GM23248 (cell line): ENCODE results near the gene SLC39A3. TPM values are rescaled to one million over a fixed set of nuclear protein-coding genes. Genes with fewer than 3 reads are reported as not detected.
A peak's percentile ranks its signal among the peaks of the same experiment; 100 is the strongest.

Experiments used
- DNase-seq: peaks from one replicate; pipeline ENCODE4 v3.0.0-alpha.2; 2015
- H2AFZ ChIP-seq: fragments of 200-600 bp; sonication (generic); 2 replicates; pipeline ENCODE4 v1.6.1; 2016; ENCODE audit warnings: antibody characterized with exemption
- H3F3A ChIP-seq: fragments of 200-600 bp; sonication (generic); 2 replicates; pipeline ENCODE4 v1.6.1; 2016; ENCODE audit warnings: mild to moderate bottlenecking, antibody characterized with exemption, mixed run types; ENCODE audit not compliant: insufficient read depth
- H3K27ac ChIP-seq: fragments of 200-600 bp; sonication (generic); 2 replicates; pipeline ENCODE4 v1.5.1; 2016; ENCODE audit warnings: mild to moderate bottlenecking
- H3K27me3 ChIP-seq: fragments of 200-600 bp; sonication (generic); replicated peaks from 2 replicates; pipeline ENCODE4 v1.6.1; 2016; ENCODE audit warnings: mild to moderate bottlenecking; ENCODE audit not compliant: insufficient read depth
- H3K36me3 ChIP-seq: fragments of 200-600 bp; sonication (generic); 2 replicates; pipeline ENCODE4 v1.6.1; 2016; ENCODE audit warnings: low read depth, mild to moderate bottlenecking
- H3K4me1 ChIP-seq: fragments of 200-600 bp; sonication (generic); 2 replicates; pipeline ENCODE4 v1.6.1; 2016; ENCODE audit warnings: mild to moderate bottlenecking; ENCODE audit not compliant: insufficient read depth
- H3K4me2 ChIP-seq: fragments of 200-600 bp; sonication (generic); one replicate; pipeline ENCODE4 v1.6.1; 2016; ENCODE audit warnings: mild to moderate bottlenecking; ENCODE audit not compliant: unreplicated experiment
- H3K4me3 ChIP-seq: fragments of 200-600 bp; sonication (generic); 2 replicates; pipeline ENCODE4 v1.5.1; 2016; ENCODE audit warnings: mild to moderate bottlenecking
- H3K79me2 ChIP-seq: fragments of 200-600 bp; sonication (generic); 2 replicates; pipeline ENCODE4 v1.6.1; 2016; ENCODE audit warnings: mild to moderate bottlenecking; ENCODE audit not compliant: insufficient read depth
- H3K9ac ChIP-seq: fragments of 200-600 bp; sonication (generic); 2 replicates; pipeline ENCODE4 v1.6.1; 2016; ENCODE audit warnings: mild to moderate bottlenecking
- H3K9me2 ChIP-seq: fragments of 200-600 bp; sonication (generic); 2 replicates; pipeline ENCODE4 v1.6.1; 2016; ENCODE audit warnings: mixed run types, mild to moderate bottlenecking, moderate library complexity; ENCODE audit not compliant: insufficient read depth
- H3K9me3 ChIP-seq: fragments of 200-600 bp; sonication (generic); one replicate; pipeline ENCODE4 v1.6.1; 2017; ENCODE audit warnings: low read depth
- H4K20me1 ChIP-seq: fragments of 200-600 bp; sonication (generic); 2 replicates; pipeline ENCODE4 v1.6.0; 2016; ENCODE audit not compliant: insufficient read depth
- EZH2 ChIP-seq: fragments of 200-600 bp; sonication (generic); IDR thresholded peaks from 2 replicates; pipeline ENCODE4 v1.6.1; 2018; ENCODE audit warnings: antibody characterized with exemption, mild to moderate bottlenecking; ENCODE audit not compliant: insufficient read depth, poor library complexity, severe bottlenecking
- EZH2phosphoT487 ChIP-seq: fragments of 200-600 bp; sonication (generic); IDR thresholded peaks from 2 replicates; pipeline ENCODE4 v1.6.1; 2018; ENCODE audit warnings: antibody characterized with exemption, moderate library complexity, mild to moderate bottlenecking, low read depth; ENCODE audit not compliant: insufficient read depth
- WGBS, 2 experiments: methylation state at CpG; one replicate each; pipeline ENCODE4 v1.1.6; 2015 to 2017; ENCODE audit warnings: low lambda C conversion rate in 2 of 2, low coverage in 1 of 2; ENCODE audit errors: missing lambda C conversion rate in 2 of 2; 5-methylcytosine and 5-hydroxymethylcytosine counted together
- in situ Hi-C: fragments of 300-500 bp; cut with MboI; formaldehyde crosslinking; loops from 2 replicates; pipeline ENCODE4 v1.15.0; 2020
- polyA plus RNA-seq: library from polyadenylated mRNA; unstranded; fragments of >200 nt; fragmentation: Nextera tagmentation; extraction: Ambion mirVana; gene quantifications from 2 replicates; pipeline ENCODE4 v1.2.1, GENCODE V29; 2016
- total RNA-seq: library from RNA; depleted of rRNA; stranded (reverse); fragments of >200 nt; shearing (Covaris generic); gene quantifications from 2 replicates; pipeline ENCODE4 v1.2.3, GENCODE V29; 2014

The SLC39A3 gene
- total and polyA plus RNA-seq, 2 experiments from 2014 or later = 45.2 to 50.9 TPM

- H3K27me3 ChIP-seq = no peaks in the 10 kb centered on the region
- peak overlapping the region; percentile 97 for H3K4me3 ChIP-seq
- H4K20me1 ChIP-seq = no peaks in the 10 kb centered on the region
- H3K9me2 ChIP-seq = no peaks in the 10 kb centered on the region
- peak overlapping the region; percentile 81 for H3K27ac ChIP-seq
- in situ Hi-C loops = no loop called here
- peak overlapping the region; percentile 68 for H3K9ac ChIP-seq
- peaks cover 78% of the 10 kb centered on the region for H3K79me2 ChIP-seq
- TF ChIP-seq EZH2phosphoT487 (no peak), EZH2 (no peak)
- peaks cover 24% of the 10 kb centered on the region for H3K4me1 ChIP-seq
- H3K4me2 ChIP-seq = peak overlapping the region; percentile 89
- H3F3A ChIP-seq = peaks cover 7% of the 10 kb centered on the region
- H2AFZ ChIP-seq = peak overlapping the region; percentile 85
- H3K36me3 ChIP-seq = no peaks in the 10 kb centered on the region
- no peak for DNase-seq
- WGBS, 2 experiments = 73 to 77% methylated on average over 7 of the region's 7 CpGs
- H3K9me3 ChIP-seq = no peaks in the 10 kb centered on the region
These were observed 43.9 kb upstream of the SLC39A3 start for GRCh38 chr19:2783781-2784145.

GRCh38 chr19:2782936-2783780 lies 43.3 kb upstream of the SLC39A3 start, which contains the start of gene SGTA:
Gene SGTA, minus strand, starts transcription at chr19:2783273. Its CDS starts 14,205 bp downstream, at chr19:2769068.
- TF ChIP-seq EZH2phosphoT487 (no peak), EZH2 (no peak)
- H3K4me1 ChIP-seq = peaks cover 24% of the 10 kb centered on the region
- no peaks in the 10 kb centered on the region for H4K20me1 ChIP-seq
- WGBS, 2 experiments = 1 to 2% methylated on average over 54 to 65 of the region's 68 CpGs
- no peaks in the 10 kb centered on the region for H3K36me3 ChIP-seq
- peak within 1 kb of the TSS; percentile 81 for H3K27ac ChIP-seq
- no peaks in the 10 kb centered on the region for H3K27me3 ChIP-seq
- H3K4me3 ChIP-seq = peak within 1 kb of the TSS; percentile 97
- peaks cover 7% of the 10 kb centered on the region for H3F3A ChIP-seq
- peaks cover 78% of the 10 kb centered on the region for H3K79me2 ChIP-seq
- DNase-seq = peak; percentile 100
- no peaks in the 10 kb centered on the region for H3K9me2 ChIP-seq
- peak within 1 kb of the TSS; percentile 94 for H3K9ac ChIP-seq
- H3K9me3 ChIP-seq = no peaks in the 10 kb centered on the region
- H3K4me2 ChIP-seq = peak within 1 kb of the TSS; percentile 96
- in situ Hi-C loops = no loop called here
- H2AFZ ChIP-seq = peak within 1 kb of the TSS; percentile 85

GRCh38 chr19:2782329-2782935 lies 42.6 kb upstream of the SLC39A3 start:
- peaks cover 7% of the 10 kb centered on the region for H3F3A ChIP-seq
- 0 to 1% methylated on average over 24 of the region's 24 CpGs for WGBS, 2 experiments
- peak overlapping the region; percentile 96 for H3K4me2 ChIP-seq
- peak; percentile 45 for DNase-seq
- peaks cover 78% of the 10 kb centered on the region for H3K79me2 ChIP-seq
- peaks cover 24% of the 10 kb centered on the region for H3K4me1 ChIP-seq
- peak overlapping the region; percentile 60 for H3K27ac ChIP-seq
- no peaks in the 10 kb centered on the region for H3K9me3 ChIP-seq
- H3K9me2 ChIP-seq = no peaks in the 10 kb centered on the region
- no peaks in the 10 kb centered on the region for H3K36me3 ChIP-seq
- H3K27me3 ChIP-seq = no peaks in the 10 kb centered on the region
- H3K4me3 ChIP-seq = peak overlapping the region; percentile 97
- in situ Hi-C loops = no loop called here
- H3K9ac ChIP-seq = peak overlapping the region; percentile 94
- peak overlapping the region; percentile 83 for H2AFZ ChIP-seq
- no peak for TF ChIP-seq EZH2phosphoT487
- no peak for TF ChIP-seq EZH2
- H4K20me1 ChIP-seq = no peaks in the 10 kb centered on the region

GRCh38 chr19:2780284-2780683 lies 40.5 kb upstream of the SLC39A3 start:
- Histone ChIP-seq H4K20me1 (no peaks in the 10 kb centered on the region), H3K4me2 (no peak overlapping the region), H3K9me2 (no peaks in the 10 kb centered on the region), H3K9me3 (no peaks in the 10 kb centered on the region), H3K4me1 (peaks cover 20% of the 10 kb centered on the region), H3K36me3 (no peaks in the 10 kb centered on the region), H2AFZ (no peak overlapping the region), H3K27ac (no peak overlapping the region), H3K4me3 (no peak overlapping the region), H3K79me2 (peaks cover 78% of the 10 kb centered on the region), H3F3A (peaks cover 7% of the 10 kb centered on the region), H3K27me3 (no peaks in the 10 kb centered on the region), H3K9ac (no peak overlapping the region)
- WGBS, 2 experiments = 80 to 81% methylated on average over 7 of the region's 7 CpGs
- TF ChIP-seq EZH2phosphoT487 (no peak), EZH2 (no peak)
- DNase-seq = no peak
- in situ Hi-C loops = no loop called here
